Activated CD4-positive, alpha-beta T cell treated with anti-CD3 and anti-CD28 coated beads, Interleukin-2, amount 10 ng/mL, durations not matched to agents 24 days and 14 days (primary cell): ENCODE measurements around the gene RAB17. TPM values are rescaled to one million over a fixed set of nuclear protein-coding genes. Genes with fewer than 3 reads are reported as not detected.

Experiments used
- DNase-seq: peaks from one replicate; pipeline ENCODE4 v3.0.0; 2022
- H3K27ac Mint-ChIP-seq: one replicate; pipeline ENCODE4 v1.8.0; 2022; ENCODE audit warnings: mild to moderate bottlenecking, mixed read lengths
- H3K27me3 Mint-ChIP-seq: one replicate; pipeline ENCODE4 v1.8.0; 2022; ENCODE audit warnings: mixed read lengths
- H3K36me3 Mint-ChIP-seq: one replicate; pipeline ENCODE4 v1.8.0; 2022; ENCODE audit warnings: low read depth, mild to moderate bottlenecking, mixed read lengths
- H3K4me1 Mint-ChIP-seq: one replicate; pipeline ENCODE4 v1.8.0; 2021; ENCODE audit warnings: mixed read lengths
- H3K4me3 Mint-ChIP-seq: one replicate; pipeline ENCODE4 v1.8.0; 2022; ENCODE audit warnings: mild to moderate bottlenecking, moderate library complexity, mixed read lengths
- H3K9me3 Mint-ChIP-seq: one replicate; pipeline ENCODE4 v1.8.0; 2021; ENCODE audit warnings: mixed read lengths
- intact Hi-C: fragments of 100-400 bp; cut with micrococcal nuclease; formaldehyde crosslinking; loops from one replicate; pipeline ENCODE4 v1.15.1; 2023
- total RNA-seq: library from RNA; stranded (reverse); gene quantifications from 2 replicates; pipeline ENCODE4 v1.2.3, GENCODE V29; 2022

RAB17 gene
- total RNA-seq, 1 donor from 2014 or later, result 0.26 TPM

DNA sequence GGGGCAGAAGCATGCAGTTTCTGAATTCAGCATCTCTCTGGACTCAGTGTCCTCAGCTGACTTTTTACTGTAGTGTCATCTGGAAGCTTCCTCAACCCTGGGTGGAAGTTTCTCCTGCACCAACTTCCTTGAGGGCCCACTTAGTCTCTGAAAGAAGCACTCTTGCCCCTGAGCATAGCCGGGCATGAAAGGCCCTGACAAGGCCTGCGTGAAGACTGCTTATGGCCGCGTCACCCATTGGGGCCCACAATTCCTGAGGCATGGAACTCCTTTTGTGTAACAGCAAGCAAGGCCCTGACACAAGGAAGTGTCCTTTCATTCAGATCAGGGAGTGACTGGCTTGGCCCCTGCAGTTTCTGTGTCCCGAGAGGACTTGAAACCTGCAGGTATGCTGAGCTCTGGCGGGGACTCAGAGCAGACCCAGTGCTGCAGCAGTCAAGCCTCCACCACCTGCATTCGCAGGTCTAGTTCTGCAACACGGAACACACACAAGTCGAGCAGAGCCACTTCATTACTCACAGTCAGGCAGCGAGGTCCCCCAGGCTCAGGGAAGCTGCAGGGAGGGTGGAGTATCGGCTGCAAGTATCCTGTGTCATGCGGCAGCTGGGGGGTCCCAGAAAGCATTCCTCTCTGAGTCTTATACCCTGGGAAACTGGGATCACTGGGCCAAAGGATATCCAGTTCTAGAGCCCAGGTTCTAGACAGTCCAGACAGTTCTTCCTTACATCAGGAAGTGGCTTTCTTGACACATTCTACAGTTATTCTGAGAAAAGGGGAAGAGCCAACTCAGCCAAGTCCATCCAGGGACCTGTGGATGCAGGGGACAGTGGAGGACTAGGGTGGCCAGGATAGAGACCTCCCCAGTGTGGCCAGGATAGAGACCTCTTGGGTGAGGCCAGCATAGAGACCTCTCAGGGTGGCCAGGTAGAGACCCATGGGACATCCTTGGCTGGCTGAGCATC lies 59.8 kb downstream of the RAB17 start:
- no peaks in the 10 kb centered on the region for H3K4me1 Mint-ChIP-seq
- no peak overlapping the region for H3K4me3 Mint-ChIP-seq
- no peak overlapping the region for H3K27ac Mint-ChIP-seq
- peaks cover 2% of the 10 kb centered on the region for H3K27me3 Mint-ChIP-seq
- H3K9me3 Mint-ChIP-seq, result no peaks in the 10 kb centered on the region
- H3K36me3 Mint-ChIP-seq, result no peaks in the 10 kb centered on the region
- intact Hi-C loops, result no loop called here
- no peak for DNase-seq

DNA sequence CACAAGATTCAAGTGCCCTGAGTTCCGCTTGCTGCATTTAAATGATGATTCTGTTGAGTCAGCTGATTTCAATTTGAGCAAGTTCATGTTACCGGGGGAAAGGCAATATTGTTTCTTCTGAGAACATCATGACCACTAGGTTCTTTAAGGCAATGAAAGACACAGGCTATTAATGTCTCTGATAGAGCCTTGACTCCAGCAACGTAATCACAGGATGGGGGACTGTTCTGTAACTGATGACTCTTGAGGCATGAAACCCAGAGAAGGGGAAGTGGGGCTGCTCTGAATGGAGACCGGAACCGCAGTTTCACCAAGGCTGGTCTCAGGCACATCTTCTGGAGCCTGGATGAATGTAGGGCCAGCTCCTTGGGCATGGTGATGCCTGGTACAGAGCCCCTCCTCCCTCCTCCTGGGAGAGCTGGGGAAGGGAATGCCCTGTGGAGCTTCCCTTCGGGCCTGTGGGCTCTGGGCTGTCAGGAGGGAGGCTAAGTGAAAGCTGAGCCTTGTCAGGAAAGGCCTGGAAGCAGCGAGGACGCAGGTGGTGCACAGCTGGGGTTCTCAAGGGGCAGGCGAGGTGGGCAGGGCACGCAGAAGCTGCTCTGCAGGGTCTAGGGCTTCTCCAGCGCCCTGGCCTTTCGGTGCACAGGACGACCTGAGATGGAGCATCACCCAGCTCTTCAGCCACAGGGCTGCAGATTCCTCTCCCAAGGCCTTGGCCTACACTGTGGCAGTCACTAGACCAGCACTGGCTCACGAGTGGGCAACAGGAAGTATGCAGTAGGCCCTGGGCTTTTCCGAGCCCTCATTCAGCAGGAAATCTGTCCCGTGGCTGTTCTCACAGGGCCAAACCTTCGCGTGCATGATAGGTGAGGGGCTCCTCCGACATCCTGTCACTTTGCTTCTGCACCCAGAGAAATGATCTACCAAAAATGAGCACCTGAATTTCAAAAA lies 60.8 kb downstream of the RAB17 start:
- H3K4me3 Mint-ChIP-seq, result no peak overlapping the region
- no peak overlapping the region for H3K27ac Mint-ChIP-seq
- H3K36me3 Mint-ChIP-seq, result no peaks in the 10 kb centered on the region
- H3K9me3 Mint-ChIP-seq, result no peaks in the 10 kb centered on the region
- H3K27me3 Mint-ChIP-seq, result peaks cover 2% of the 10 kb centered on the region
- intact Hi-C loops, result no loop called here
- H3K4me1 Mint-ChIP-seq, result no peaks in the 10 kb centered on the region
- no peak for DNase-seq

DNA sequence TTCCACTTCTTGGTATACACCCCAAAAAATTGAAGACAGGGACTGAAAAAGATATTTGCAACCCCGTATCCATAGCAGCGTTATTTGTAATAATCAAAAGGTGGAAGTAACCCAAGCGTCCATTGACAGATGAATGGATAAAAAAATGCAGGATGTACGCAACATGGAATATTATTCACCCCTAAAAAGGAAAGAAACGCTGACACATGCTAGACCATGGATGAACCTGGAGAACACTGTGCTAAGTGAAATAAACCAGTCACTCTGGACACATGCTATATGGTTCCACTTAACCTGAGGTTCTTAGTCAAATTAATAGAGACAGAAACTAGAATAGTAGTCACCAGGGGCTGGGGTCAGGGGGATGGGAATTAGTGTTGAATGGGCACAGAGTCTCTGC lies 62.8 kb downstream of the RAB17 start:
- no peaks in the 10 kb centered on the region for H3K9me3 Mint-ChIP-seq
- no peak overlapping the region for H3K27ac Mint-ChIP-seq
- DNase-seq, result no peak
- no peaks in the 10 kb centered on the region for H3K27me3 Mint-ChIP-seq
- no peaks in the 10 kb centered on the region for H3K36me3 Mint-ChIP-seq
- intact Hi-C loops, result no loop called here
- H3K4me3 Mint-ChIP-seq, result no peak overlapping the region
- no peaks in the 10 kb centered on the region for H3K4me1 Mint-ChIP-seq

DNA sequence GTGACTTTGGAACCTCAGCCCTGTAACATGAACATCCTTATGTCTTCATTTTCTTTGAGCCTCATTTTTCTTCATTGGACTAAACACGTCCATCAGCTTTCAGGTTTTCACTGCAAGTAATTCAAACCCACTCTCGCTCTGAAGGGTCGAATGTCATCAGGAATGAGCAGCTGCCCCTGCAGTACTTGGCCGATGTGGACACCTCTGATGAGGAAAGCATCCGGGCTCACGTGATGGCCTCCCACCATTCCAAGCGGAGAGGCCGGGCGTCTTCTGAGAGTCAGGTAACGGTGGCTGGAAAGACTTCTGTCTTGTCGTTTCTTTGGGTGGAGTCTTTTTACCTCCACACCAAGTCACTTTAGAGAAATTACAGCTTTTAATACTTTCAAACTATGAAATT lies 63.3 kb downstream of the RAB17 start:
- DNase-seq, result no peak
- Mint-ChIP-seq H3K27me3 (no peaks in the 10 kb centered on the region), H3K4me1 (no peaks in the 10 kb centered on the region), H3K36me3 (no peaks in the 10 kb centered on the region), H3K27ac (no peak overlapping the region), H3K4me3 (no peak overlapping the region), H3K9me3 (no peaks in the 10 kb centered on the region)
- intact Hi-C loops, result no loop called here

DNA sequence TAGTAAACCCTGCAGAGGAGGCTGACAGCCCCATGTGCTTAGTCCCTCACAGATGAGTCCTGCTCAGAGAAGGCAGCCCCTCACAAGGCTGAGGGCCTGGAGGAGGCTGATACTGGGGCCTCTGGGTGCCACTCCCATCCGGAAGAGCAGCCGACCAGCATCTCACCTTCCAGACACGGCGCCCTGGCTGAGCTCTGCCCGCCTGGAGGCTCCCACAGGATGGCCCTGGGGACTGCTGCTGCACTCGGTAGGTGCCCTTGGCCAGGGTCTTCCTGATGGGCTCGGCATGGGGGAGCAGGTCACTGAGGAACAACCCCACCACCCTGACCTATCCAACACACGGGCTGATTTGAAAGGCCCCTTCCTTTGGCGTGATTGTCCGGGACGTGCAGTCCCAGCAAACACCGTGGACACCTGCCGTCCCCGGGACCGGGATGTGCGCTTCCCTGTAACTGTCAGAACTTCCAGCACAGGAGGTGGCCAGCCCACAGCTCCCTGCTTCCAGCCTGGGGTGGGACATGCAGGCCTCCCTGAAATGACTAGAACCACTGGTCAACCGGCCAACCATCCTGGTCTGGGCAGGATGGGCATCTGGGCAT lies 64.9 kb downstream of the RAB17 start:
- Mint-ChIP-seq H3K4me3 (no peak overlapping the region), H3K27me3 (no peaks in the 10 kb centered on the region), H3K36me3 (no peaks in the 10 kb centered on the region), H3K9me3 (no peaks in the 10 kb centered on the region), H3K4me1 (no peaks in the 10 kb centered on the region), H3K27ac (no peak overlapping the region)
- DNase-seq, result no peak
- intact Hi-C loops, result no loop called here

DNA sequence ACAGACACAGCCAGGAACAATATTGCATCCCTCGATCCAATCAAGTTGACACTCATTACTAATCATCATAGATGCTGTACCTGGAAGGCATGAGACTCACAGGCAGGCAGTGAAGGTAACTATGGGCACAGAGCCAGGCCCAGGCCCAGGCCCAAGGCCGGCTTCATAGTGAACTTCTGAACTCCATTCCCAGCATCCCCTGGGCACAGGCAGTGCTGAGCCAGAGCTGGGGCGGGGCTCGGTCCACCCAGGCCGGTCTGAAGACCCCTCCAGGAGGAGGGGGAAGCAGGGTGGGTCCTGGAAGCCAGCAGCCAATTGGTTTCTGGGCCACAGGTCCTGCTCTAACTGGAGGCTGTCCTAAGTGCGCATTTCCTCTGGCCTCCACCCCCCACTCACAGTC lies 65.9 kb downstream of the RAB17 start:
- no peaks in the 10 kb centered on the region for H3K27me3 Mint-ChIP-seq

More for the DNA sequence above, 65.9 kb downstream of the RAB17 start:
- Mint-ChIP-seq H3K4me1 (no peaks in the 10 kb centered on the region), H3K36me3 (no peaks in the 10 kb centered on the region), H3K9me3 (no peaks in the 10 kb centered on the region), H3K27ac (no peak overlapping the region), H3K4me3 (no peak overlapping the region)
- no peak for DNase-seq
- intact Hi-C loops, result no loop called here

Other genes starting within 250 kb of the RAB17 start
- gene COL6A3, start 176.6 kb downstream of the RAB17 start, total RNA-seq, result 27.6 and 28.7 TPM in 2 replicates
- not detected in 2 replicates for gene MLPH, start 103.5 kb downstream of the RAB17 start, total RNA-seq
- gene PRLH, start 24.2 kb downstream of the RAB17 start, total RNA-seq, result not detected in 2 replicates
- 210 and 216 TPM in 2 replicates for gene LRRFIP1, start 36.9 kb upstream of the RAB17 start, total RNA-seq
- gene RBM44, start 208.0 kb upstream of the RAB17 start, total RNA-seq, result 0.42 and 0.57 TPM in 2 replicates